ENCODE results near the gene GLI3. TPM values are rescaled to one million over a fixed set of nuclear protein-coding genes. Genes with fewer than 3 reads are reported as not detected.

GLI3 gene
- polyA plus RNA-seq, 1 of the 3 experiments (the other 2 are of a cell fraction), result 0.08 TPM

- no peak for TF ChIP-seq REST (IDR thresholded peaks at IDR 0.05; ENCODE audit: low read depth, low read length)
- no peak for TF ChIP-seq TAF1 (IDR thresholded peaks at IDR 0.05; ENCODE audit: borderline replicate concordance, low read depth, low read length)
- no peak for TF ChIP-seq MAX (IDR thresholded peaks at IDR 0.05; ENCODE audit: low read depth)
- no peak for TF ChIP-seq ZBTB33 (IDR thresholded peaks at IDR 0.05; ENCODE audit: borderline replicate concordance, low read depth)
- TF ChIP-seq IRF3 (IDR thresholded peaks at IDR 0.05; ENCODE audit: low read depth, low read length), result no peak
- no peak for TF ChIP-seq SIN3A (IDR thresholded peaks at IDR 0.05; ENCODE audit: borderline replicate concordance, low read depth, low read length)
- no peak for TF ChIP-seq FOSL2 (IDR thresholded peaks at IDR 0.05; ENCODE audit: borderline replicate concordance, low read depth)
- no peak for TF ChIP-seq FOXM1 (IDR thresholded peaks at IDR 0.05; ENCODE audit: low read depth)
- no peak for TF ChIP-seq MEF2A (IDR thresholded peaks at IDR 0.05; ENCODE audit: borderline replicate concordance, low read depth)
These were observed 171.1 kb downstream of the GLI3 start (continued) for GRCh38 chr7:42065942-42066341.

GRCh38 chr7:42065015-42065414 lies 172.0 kb downstream of the GLI3 start:
- Histone ChIP-seq H3K4me3 (ENCODE audit: low read depth in 2 of 2, low read length in 1 of 2) (no peak overlapping the region), H2AFZ (ENCODE audit: low read depth) (no peak overlapping the region), H3K27ac (ENCODE audit: low read depth in 2 of 2, low read length in 1 of 2) (no peak overlapping the region), H3K9me3 (no peaks in the 10 kb centered on the region), H3K79me2 (ENCODE audit: insufficient read depth) (no peaks in the 10 kb centered on the region), H3F3A (replicated peaks; ENCODE audit: insufficient read depth) (no peaks in the 10 kb centered on the region), H3K9me2 (no peaks in the 10 kb centered on the region), H3K36me3 (replicated peaks in 1 of 2; ENCODE audit: control insufficient read depth in 1 of 2, insufficient read depth in 2 of 2, low read length in 1 of 2) (no peaks in the 10 kb centered on the region), H3K9ac (no peak overlapping the region), H3K4me2 (no peak overlapping the region), H4K20me1 (ENCODE audit: insufficient read depth) (no peaks in the 10 kb centered on the region), H3K4me1 (ENCODE audit: control insufficient read depth in 1 of 2, insufficient read depth in 2 of 2, low read depth in 1 of 2, low read length in 1 of 2) (no peaks in the 10 kb centered on the region), H3K27me3 (ENCODE audit: insufficient read depth) (peaks cover 16% of the 10 kb centered on the region; the same call in 1 of the 2 replicates)
- ChIA-PET POLR2A (no interaction called here), CTCF (no interaction called here)
- DNase-seq, result no peak
- TF ChIP-seq MAX (IDR thresholded peaks at IDR 0.05; ENCODE audit: low read depth), result no peak
- TF ChIP-seq ZBTB33 (IDR thresholded peaks at IDR 0.05; ENCODE audit: borderline replicate concordance, low read depth), result no peak
- TF ChIP-seq GATA2 (CRISPR knock-in tag; IDR thresholded peaks at IDR 0.05), result no peak
- no peak for TF ChIP-seq ELF1 (IDR thresholded peaks at IDR 0.05)
- TF ChIP-seq FOXJ3 (CRISPR knock-in tag; IDR thresholded peaks at IDR 0.05), result no peak
- TF ChIP-seq MXI1 (IDR thresholded peaks at IDR 0.05; ENCODE audit: low read depth, low read length), result no peak
- no peak for TF ChIP-seq MEF2A (IDR thresholded peaks at IDR 0.05; ENCODE audit: borderline replicate concordance, low read depth)

Data from SK-N-SH (cell line).